ENCODE data around the gene CHST15. TPM values are rescaled to one million over a fixed set of nuclear protein-coding genes. Genes with fewer than 3 reads are reported as not detected.

The CHST15 gene
- total and polyA plus RNA-seq, 4 donors = 2.9 to 16.5 (median 6.4) TPM

- Histone ChIP-seq H3K27me3 (ENCODE audit: control insufficient read depth in 4 of 4, insufficient read depth in 4 of 4, low read length in 3 of 4) (no peaks in the 10 kb centered on the region), H3K9ac (ENCODE audit: low read depth in 1 of 2, low read length in 2 of 2) (no peak overlapping the region), H3K4me3 (ENCODE audit: low read depth in 1 of 3, low read length in 3 of 3) (no peak overlapping the region), H3K27ac (ENCODE audit: low read depth in 1 of 2, low read length in 2 of 2) (no peak overlapping the region), H3K4me1 (ENCODE audit: control insufficient read depth in 4 of 4, insufficient read depth in 4 of 4, low read length in 3 of 4) (peaks cover 2 to 22% (median 16%) of the 10 kb centered on the region in 4 donors), H3K36me3 (ENCODE audit: control insufficient read depth in 4 of 4, insufficient read depth in 3 of 4, low read depth in 1 of 4, low read length in 3 of 4) (peaks cover 0 to 3% (median 0%) of the 10 kb centered on the region in 4 donors), H3K9me3 (ENCODE audit: control insufficient read depth in 4 of 4, low read length in 3 of 4) (no peaks in the 10 kb centered on the region)
- no peak for DNase-seq (ENCODE audit: low spot score)
- WGBS = 90% methylated on average over 18 of the region's 18 CpGs
- TF ChIP-seq NR2F2 (IDR thresholded peaks at IDR 0.05) = no peak
- TF ChIP-seq HNF4G (IDR thresholded peaks at IDR 0.05) = no peak
- no peak for TF ChIP-seq TAF1 (conservative IDR thresholded peaks at IDR 0.05)
- no peak for TF ChIP-seq EGR1 (IDR thresholded peaks at IDR 0.05; ENCODE audit: low read depth in 2 of 2)
- no peak for TF ChIP-seq REST (IDR thresholded peaks at IDR 0.05)
- no peak for TF ChIP-seq RXRA (IDR thresholded peaks at IDR 0.05)
- no peak for TF ChIP-seq CTCF (IDR thresholded peaks at IDR 0.05; ENCODE audit: low read depth, low read length, missing input control)
- TF ChIP-seq HNF4A (conservative IDR thresholded peaks at IDR 0.05) = no peak
- no peak for TF ChIP-seq GABPA (IDR thresholded peaks at IDR 0.05 in 1 of 2, conservative IDR thresholded peaks at IDR 0.05 in 1 of 2)
- TF ChIP-seq SP1 (IDR thresholded peaks at IDR 0.05) = no peak
- TF ChIP-seq JUND (IDR thresholded peaks at IDR 0.05) = no peak
- TF ChIP-seq FOXA1 (IDR thresholded peaks at IDR 0.05) = no peak
- no peak for TF ChIP-seq ZBTB33 (IDR thresholded peaks at IDR 0.05)
- no peak for TF ChIP-seq FOXA2 (IDR thresholded peaks at IDR 0.05)
- no peak for TF ChIP-seq MAX (IDR thresholded peaks at IDR 0.05)
- no peak for TF ChIP-seq YY1 (IDR thresholded peaks at IDR 0.05)
- TF ChIP-seq RAD21 (IDR thresholded peaks at IDR 0.05) = no peak
- no peak for TF ChIP-seq ATF3 (IDR thresholded peaks at IDR 0.05)
These were observed 47.5 kb downstream of the CHST15 start for GRCh38 chr10:124045801-124046355.
